ENCODE measurements around the gene NDUFA9.

NDUFA9 gene

GRCh38 chr12:4648501-4649357, at the start of gene NDUFA9, which contains the start of gene AKAP3:
Gene NDUFA9, plus strand, starts transcription at chr12:4649114. Its CDS starts 13 bp downstream, at chr12:4649127.
Gene AKAP3, minus strand, starts transcription at chr12:4649051. Its CDS starts 10,855 bp downstream, at chr12:4638196.
- peak; percentile 74 for DNase-seq

- DNase-seq: no peak
These were observed 45.5 kb upstream of the NDUFA9 start for GRCh38 chr12:4603421-4603820.

GRCh38 chr12:4603946-4604345, 45.0 kb upstream of the NDUFA9 start:
- no peak for DNase-seq

- DNase-seq: peak; percentile 77
These were observed 44.2 kb upstream of the NDUFA9 start for GRCh38 chr12:4604684-4605193.

- no peak for DNase-seq
These were observed 41.9 kb upstream of the NDUFA9 start for GRCh38 chr12:4607056-4607455.

GRCh38 chr12:4609071-4609470, 39.8 kb upstream of the NDUFA9 start:
- no peak for DNase-seq

- no peak for DNase-seq
These were observed 38.4 kb upstream of the NDUFA9 start for GRCh38 chr12:4610481-4610880.

- DNase-seq: no peak
These were observed 33.2 kb upstream of the NDUFA9 start for GRCh38 chr12:4615667-4616066.

- no peak for DNase-seq
These were observed 27.4 kb upstream of the NDUFA9 start for GRCh38 chr12:4621511-4621910.

GRCh38 chr12:4626543-4626942, 22.4 kb upstream of the NDUFA9 start:
- no peak for DNase-seq

- no peak for DNase-seq
These were observed 20.5 kb upstream of the NDUFA9 start for GRCh38 chr12:4628406-4628805.

GRCh38 chr12:4630262-4630661, 18.7 kb upstream of the NDUFA9 start:
- DNase-seq: no peak

GRCh38 chr12:4643747-4644146, 5.2 kb upstream of the NDUFA9 start:
- DNase-seq: no peak

- no peak for DNase-seq
These were observed 3.9 kb upstream of the NDUFA9 start for GRCh38 chr12:4645023-4645422.

- no peak for DNase-seq
These were observed 812 bp upstream of the NDUFA9 start for GRCh38 chr12:4648104-4648500.

GRCh38 chr12:4649358-4649661, 396 bp downstream of the NDUFA9 start:
- no peak for DNase-seq

GRCh38 chr12:4653257-4653656, 4.3 kb downstream of the NDUFA9 start:
- DNase-seq: no peak

- DNase-seq: no peak
These were observed 4.8 kb downstream of the NDUFA9 start for GRCh38 chr12:4653691-4654090.

GRCh38 chr12:4663971-4664505, 15.1 kb downstream of the NDUFA9 start:
- DNase-seq: no peak

- no peak for DNase-seq
These were observed 16.3 kb downstream of the NDUFA9 start for GRCh38 chr12:4665236-4665635.

- no peak for DNase-seq
These were observed 30.8 kb downstream of the NDUFA9 start for GRCh38 chr12:4679711-4680110.

GRCh38 chr12:4681732-4682131, 32.8 kb downstream of the NDUFA9 start:
- no peak for DNase-seq

- DNase-seq: no peak
These were observed 36.4 kb downstream of the NDUFA9 start for GRCh38 chr12:4685317-4685716.

- no peak for DNase-seq
These were observed 41.8 kb downstream of the NDUFA9 start for GRCh38 chr12:4690760-4691159.

Data from activated CD8-positive, alpha-beta memory T cell treated with anti-CD3 and anti-CD28 coated beads, Interleukin-2, amount 50 U/mL, for 4 hours (primary cell).